H1 (cell line): ENCODE measurements around the gene GUCA2B. TPM values are rescaled to one million over a fixed set of nuclear protein-coding genes. Genes with fewer than 3 reads are reported as not detected.

Experiments used
- CTCF ChIA-PET: fragments of 300-600 bp; sonication (Branson Sonifier 250); formaldehyde crosslinking; loops from one replicate; lab custom pipeline; 2021; ENCODE audit not compliant: partially characterized antibody; lab: Charles Lee
- POLR2A ChIA-PET: fragments of 300-600 bp; sonication (Branson Sonifier 250); formaldehyde crosslinking; loops from one replicate; lab custom pipeline; 2021; ENCODE audit warnings: inconsistent platforms; ENCODE audit not compliant: partially characterized antibody; lab: Charles Lee
- DNase-seq, 2 experiments: peaks; one replicate each; pipeline versions ENCODE4 v3.0.0 to v3.0.0-alpha.2; 2010 to 2022; ENCODE audit warnings: low spot score in 2 of 2, low read depth in 1 of 2, mixed read lengths in 1 of 2
- FAIRE-seq: peaks from 2 replicates; lab custom pipeline; 2011; peaks lifted over from hg19 to GRCh38; lab: Jason Lieb, UNC
- H2AFZ ChIP-seq: 2 replicates; pipeline ENCODE4 v1.8.1; 2012; ENCODE audit warnings: low read length, inconsistent platforms
- H2AK5ac ChIP-seq: 2 replicates; pipeline ENCODE4 v1.6.1; 2013; ENCODE audit warnings: low read depth, low read length
- H2BK120ac ChIP-seq: replicated peaks from 2 replicates; pipeline ENCODE3; 2013; ENCODE audit warnings: low read depth, low read length, inconsistent platforms
- H2BK12ac ChIP-seq: 2 replicates; pipeline ENCODE4 v1.6.1; 2013; ENCODE audit warnings: low read depth, low read length
- H2BK15ac ChIP-seq: 2 replicates; pipeline ENCODE4 v1.6.1; 2013; ENCODE audit warnings: low read length
- H2BK20ac ChIP-seq: 2 replicates; pipeline ENCODE4 v1.6.1; 2013; ENCODE audit warnings: low read length
- H2BK5ac ChIP-seq: 2 replicates; pipeline ENCODE4 v1.6.1; 2013; ENCODE audit warnings: low read depth, low read length
- H3K14ac ChIP-seq: 2 replicates; pipeline ENCODE4 v1.6.1; 2013; ENCODE audit warnings: inconsistent platforms; ENCODE audit not compliant: insufficient read length
- H3K18ac ChIP-seq: 2 replicates; pipeline ENCODE4 v1.6.1; 2013; ENCODE audit warnings: low read length; ENCODE audit errors: extremely low read depth
- H3K23ac ChIP-seq: 2 replicates; pipeline ENCODE4 v1.6.1; 2013; ENCODE audit warnings: inconsistent platforms; ENCODE audit not compliant: insufficient read length
- H3K23me2 ChIP-seq: 2 replicates; pipeline ENCODE4 v1.6.1; 2013; ENCODE audit warnings: low read depth, low read length
- H3K27ac ChIP-seq: 2 replicates; pipeline ENCODE4 v1.6.1; 2011; ENCODE audit warnings: low read depth, low read length, inconsistent platforms
- H3K27me3 ChIP-seq, 4 experiments: replicated peaks in 1 of 4; 1 replicate in 1 of 4; 2 replicates in 3 of 4; pipeline versions ENCODE4 v1.6.1 to v1.8.1; 2011 to 2013; ENCODE audit warnings: low read length in 3 of 4, mild to moderate bottlenecking in 3 of 4, inconsistent platforms in 2 of 4, mixed read lengths in 2 of 4, moderate library complexity in 1 of 4; ENCODE audit not compliant: control insufficient read depth in 3 of 4, insufficient read depth in 3 of 4; ENCODE audit errors: extremely low read depth in 1 of 4
- H3K36me3 ChIP-seq, 4 experiments: 2 replicates each; pipeline versions ENCODE4 v1.6.1 to v1.8.1; 2011 to 2013; ENCODE audit warnings: mild to moderate bottlenecking in 4 of 4, low read length in 3 of 4, moderate library complexity in 2 of 4, control low read depth in 1 of 4, inconsistent platforms in 1 of 4; ENCODE audit not compliant: insufficient read depth in 4 of 4, control insufficient read depth in 2 of 4
- H3K4ac ChIP-seq: replicated peaks from 2 replicates; pipeline ENCODE3; 2013; ENCODE audit warnings: low read length, low read depth, mixed read lengths, inconsistent platforms; ENCODE audit not compliant: insufficient read length
- H3K4me1 ChIP-seq, 4 experiments: replicated peaks in 1 of 4; 1 replicate in 1 of 4; 2 replicates in 3 of 4; pipeline versions ENCODE4 v1.6.1 to v1.8.1; 2011 to 2013; ENCODE audit warnings: low read length in 3 of 4, inconsistent platforms in 2 of 4, mixed read lengths in 1 of 4; ENCODE audit not compliant: insufficient read depth in 4 of 4, control insufficient read depth in 3 of 4
- H3K4me2 ChIP-seq, 2 experiments: 2 replicates each; pipeline versions ENCODE4 v1.6.1 to v1.8.1; 2011 to 2013; ENCODE audit warnings: low read depth in 2 of 2, low read length in 2 of 2, control low read depth in 1 of 2, inconsistent platforms in 1 of 2, mild to moderate bottlenecking in 1 of 2; ENCODE audit not compliant: insufficient read depth in 1 of 2
- H3K4me3 ChIP-seq, 4 experiments: fragments of 200-600, 300-600 bp in 1 of 4; sonication (generic), shearing (Covaris generic), sonication (Bioruptor Twin) in 1 of 4; 2 replicates each; pipeline versions ENCODE4 v1.5.1 to v1.8.1; 2011 to 2016; ENCODE audit warnings: low read length in 4 of 4, low read depth in 3 of 4, control low read depth in 2 of 4, inconsistent platforms in 2 of 4, mild to moderate bottlenecking in 2 of 4, mixed read lengths in 1 of 4, moderate library complexity in 1 of 4; ENCODE audit not compliant: insufficient read depth in 2 of 4; ENCODE audit errors: extremely low read depth in 1 of 4
- H3K56ac ChIP-seq: replicated peaks from 2 replicates; pipeline ENCODE3; 2013; ENCODE audit warnings: low read depth, mild to moderate bottlenecking, mixed read lengths, low read length, inconsistent platforms; ENCODE audit not compliant: insufficient read length
- H3K79me1 ChIP-seq: 2 replicates; pipeline ENCODE4 v1.6.1; 2013; ENCODE audit warnings: low read depth, low read length, control low read depth
- H3K79me2 ChIP-seq, 2 experiments: 2 replicates each; pipeline versions ENCODE4 v1.6.1 to v1.8.1; 2012 to 2013; ENCODE audit warnings: low read length in 2 of 2, mild to moderate bottlenecking in 2 of 2, inconsistent platforms in 1 of 2; ENCODE audit not compliant: insufficient read depth in 2 of 2, control insufficient read depth in 1 of 2
- H3K9ac ChIP-seq, 4 experiments: replicated peaks in 1 of 4; 1 replicate in 1 of 4; 2 replicates in 3 of 4; pipeline versions ENCODE4 v1.6.1 to v1.8.1; 2011 to 2013; ENCODE audit warnings: low read depth in 3 of 4, low read length in 3 of 4, control low read depth in 2 of 4, mild to moderate bottlenecking in 2 of 4, moderate library complexity in 2 of 4, inconsistent platforms in 1 of 4; ENCODE audit errors: extremely low read depth in 1 of 4
- H3K9me3 ChIP-seq, 2 experiments: 2 replicates each; pipeline versions ENCODE4 v1.6.1 to v1.8.1; 2012 to 2013; ENCODE audit warnings: mild to moderate bottlenecking in 2 of 2, moderate library complexity in 2 of 2, control low read depth in 1 of 2, inconsistent platforms in 1 of 2, low read depth in 1 of 2, low read length in 1 of 2, mixed read lengths in 1 of 2; ENCODE audit not compliant: insufficient read depth in 2 of 2
- H4K20me1 ChIP-seq, 2 experiments: replicated peaks in 1 of 2; 2 replicates each; pipeline versions ENCODE3 to v1.8.1; 2011 to 2013; ENCODE audit warnings: inconsistent platforms in 2 of 2, low read length in 2 of 2, mild to moderate bottlenecking in 1 of 2; ENCODE audit not compliant: insufficient read depth in 2 of 2, control insufficient read depth in 1 of 2
- H4K5ac ChIP-seq: 2 replicates; pipeline ENCODE4 v1.6.1; 2013; ENCODE audit warnings: low read length, low read depth, mixed read lengths, inconsistent platforms; ENCODE audit not compliant: insufficient read length
- H4K8ac ChIP-seq: 2 replicates; pipeline ENCODE4 v1.8.0; 2013; ENCODE audit warnings: mild to moderate bottlenecking, moderate library complexity, low read length, inconsistent platforms; ENCODE audit not compliant: insufficient read depth; ENCODE audit errors: extremely low read depth
- H4K91ac ChIP-seq: replicated peaks from 2 replicates; pipeline ENCODE3; 2013; ENCODE audit warnings: low read length, mixed read lengths, inconsistent platforms; ENCODE audit not compliant: insufficient read length
- ASH2L ChIP-seq: fragments of 200-600, 300-600 bp; sonication (generic); IDR thresholded peaks from one replicate; pipeline ENCODE4 v1.7.1; 2017; ENCODE audit warnings: low read length
- BACH1 ChIP-seq: IDR thresholded peaks from 2 replicates; pipeline ENCODE4 v1.6.1; 2012; ENCODE audit warnings: low read length, improper control_type of control experiment
- CBX5 ChIP-seq: fragments of 300-800, 300-1000 bp; sonication (generic); IDR thresholded peaks from 2 replicates; pipeline ENCODE4 v1.7.1; 2016; ENCODE audit warnings: antibody characterized with exemption, low read length, low read depth
- CEBPB ChIP-seq: IDR thresholded peaks from 2 replicates; pipeline ENCODE4 v1.6.1; 2012; ENCODE audit warnings: low read depth, low read length
- CHD1 ChIP-seq: IDR thresholded peaks from 2 replicates; pipeline ENCODE4 v1.6.1; 2012; ENCODE audit warnings: low read depth, low read length, improper control_type of control experiment
- CREB1 ChIP-seq: IDR thresholded peaks from 2 replicates; pipeline ENCODE4 v1.6.1; 2012; ENCODE audit warnings: inconsistent platforms
- EGR1 ChIP-seq: IDR thresholded peaks from 2 replicates; pipeline ENCODE4 v1.6.1; 2011; ENCODE audit warnings: low read depth, low read length, borderline replicate concordance
- EZH2 ChIP-seq: fragments of 200-600 bp; sonication (generic); IDR thresholded peaks from 2 replicates; pipeline ENCODE4 v1.7.1; 2012; ENCODE audit warnings: low read depth, mild to moderate bottlenecking, moderate library complexity, low read length, inconsistent platforms; ENCODE audit not compliant: severe bottlenecking
- GABPA ChIP-seq: IDR thresholded peaks from 2 replicates; pipeline ENCODE4 v1.6.1; 2011; ENCODE audit warnings: mild to moderate bottlenecking, low read length, moderate library complexity, borderline replicate concordance; ENCODE audit not compliant: insufficient read depth
- GTF2F1 ChIP-seq: IDR thresholded peaks from 2 replicates; pipeline ENCODE4 v1.6.1; 2012; ENCODE audit warnings: low read depth, low read length, improper control_type of control experiment, borderline replicate concordance
- JUN ChIP-seq: IDR thresholded peaks from 2 replicates; pipeline ENCODE4 v1.6.1; 2011; ENCODE audit warnings: low read depth, mild to moderate bottlenecking, improper control_type of control experiment, low read length
- NANOG ChIP-seq: IDR thresholded peaks from 2 replicates; pipeline ENCODE4 v1.6.1; 2011; ENCODE audit warnings: low read length, low read depth, mild to moderate bottlenecking, inconsistent platforms; ENCODE audit not compliant: insufficient read depth, poor library complexity, severe bottlenecking
- RFX5 ChIP-seq: IDR thresholded peaks from 2 replicates; pipeline ENCODE4 v1.6.1; 2011; ENCODE audit warnings: low read depth, low read length, improper control_type of control experiment, borderline replicate concordance
- SP1 ChIP-seq: IDR thresholded peaks from 2 replicates; pipeline ENCODE4 v1.6.1; 2011; ENCODE audit warnings: low read depth, low read length
- SRF ChIP-seq: IDR thresholded peaks from 2 replicates; pipeline ENCODE4 v1.6.1; 2011; ENCODE audit warnings: mild to moderate bottlenecking, low read depth, low read length, moderate library complexity
- TCF12 ChIP-seq: IDR thresholded peaks from 2 replicates; pipeline ENCODE4 v1.6.1; 2011; ENCODE audit warnings: low read depth, mild to moderate bottlenecking, low read length
- WGBS, 2 experiments: shearing (Covaris generic) in 1 of 2; methylation state at CpG; one replicate each; pipeline versions ENCODE4 v1.1.6 to v1.1.7; 2013 to 2015; ENCODE audit warnings: low lambda C conversion rate in 2 of 2, mixed read lengths in 2 of 2, inconsistent platforms in 1 of 2, low coverage in 1 of 2, missing lambda C conversion rate in 1 of 2; ENCODE audit not compliant: insufficient replicate concordance in 2 of 2, insufficient coverage in 1 of 2, insufficient read length in 1 of 2; ENCODE audit errors: extremely low coverage in 1 of 2, missing lambda C conversion rate in 1 of 2; 5-methylcytosine and 5-hydroxymethylcytosine counted together
- polyA plus RNA-seq, 7 experiments: library from polyadenylated mRNA; depleted of rRNA in 3 of 7; stranded (reverse) in 5 of 7; unstranded in 2 of 7; fragments of >200 nt in 5 of 7; fragments of 200-250 nt in 2 of 7; gene quantifications; 1 replicate in 5 of 7; 2 replicates in 1 of 7; 4 replicates in 1 of 7; pipeline versions ENCODE4 v1.2.1 to v1.2.3, GENCODE V29; 2011 to 2013; ENCODE audit warnings: missing spikeins in 2 of 7, mixed read lengths in 2 of 7
- total RNA-seq: library from RNA; stranded (reverse); fragmentation: NEBNext Ultra II Directional; extraction: Animal tissue kit (Norgen Biotek cat#: 25700); gene quantifications from 2 replicates; pipeline ENCODE4 v1.2.1, GENCODE V29; 2021

The GUCA2B gene
- total and polyA plus RNA-seq, 2 of the 8 experiments (the other 6 are each of a cell fraction or from before 2014, with no cell fraction given), result not detected

GRCh38 chr1:42139444-42139843, 13.8 kb upstream of the GUCA2B start:
- Histone ChIP-seq H4K91ac (no peak overlapping the region), H3K79me2 (no peaks in the 10 kb centered on the region), H3K18ac (no peak overlapping the region), H4K20me1 (no peaks in the 10 kb centered on the region), H2BK12ac (no peak overlapping the region), H3K27me3 (no peaks in the 10 kb centered on the region; a peak in 1 of 7 replicates), H4K8ac (no peak overlapping the region), H4K5ac (no peak overlapping the region), H3K79me1 (no peaks in the 10 kb centered on the region), H2BK5ac (no peak overlapping the region), H3K4ac (no peak overlapping the region), H2BK20ac (no peak overlapping the region), H3K27ac (no peak overlapping the region), H3K9me3 (no peaks in the 10 kb centered on the region), H3K56ac (no peak overlapping the region), H3K4me3 (no peak overlapping the region), H3K4me1 (peaks cover 0 to 2% (median 0%) of the 10 kb centered on the region in 4 experiments; a peak in 2 of 7 replicates), H2BK120ac (no peak overlapping the region), H3K14ac (no peak overlapping the region), H3K23ac (no peak overlapping the region), H3K36me3 (no peaks in the 10 kb centered on the region), H3K9ac (no peak overlapping the region), H2BK15ac (no peak overlapping the region), H3K4me2 (no peak overlapping the region), H3K23me2 (no peaks in the 10 kb centered on the region), H2AFZ (no peak overlapping the region), H2AK5ac (no peak overlapping the region)
- ChIA-PET CTCF (no interaction called here), POLR2A (no interaction called here)
- no peak for DNase-seq
- 90% methylated on average over 3 of the region's 3 CpGs; no CpG with 5 or more reads in 1 of the 2 experiments for WGBS, 2 experiments
- FAIRE-seq, result no peak
- TF ChIP-seq TCF12 (no peak), CBX5 (no peak), NANOG (no peak), GABPA (no peak), CHD1 (no peak), BACH1 (no peak), SRF (no peak), EZH2 (no peak), RFX5 (no peak), GTF2F1 (no peak), SP1 (no peak), ASH2L (no peak), CEBPB (no peak), JUN (no peak), CREB1 (no peak), EGR1 (no peak)
